Activated CD4-positive, alpha-beta memory T cell treated with anti-CD3 and anti-CD28 coated beads, Interleukin-2, amount 10 ng/mL, durations not matched to agents 7 days and 5 days (primary cell): ENCODE data around the gene CNTNAP3. TPM values are rescaled to one million over a fixed set of nuclear protein-coding genes. Genes with fewer than 3 reads are reported as not detected.
"Not testable (repeated sequence)": the region's sequence is repeated elsewhere in the genome, so short reads cannot be mapped to it uniquely, and the experiment has no call there.

Experiments used
- CTCF ChIA-PET: fragments of 350-600 bp; sonication (Branson Sonifier 250); formaldehyde crosslinking; loops from one replicate; lab custom pipeline; 2021; ENCODE audit warnings: antibody characterized with exemption, inconsistent platforms; lab: Charles Lee
- POLR2A ChIA-PET: fragments of 350-600 bp; sonication (Branson Sonifier 250); formaldehyde crosslinking; loops from one replicate; lab custom pipeline; 2021; ENCODE audit warnings: antibody characterized with exemption; lab: Charles Lee
- DNase-seq: peaks from one replicate; pipeline ENCODE4 v3.0.0-alpha.2; 2020
- H3K27ac Mint-ChIP-seq: one replicate; pipeline ENCODE4 v1.8.0; 2021; ENCODE audit warnings: mild to moderate bottlenecking, mixed read lengths
- H3K27me3 Mint-ChIP-seq: one replicate; pipeline ENCODE4 v1.8.0; 2021; ENCODE audit warnings: mixed read lengths
- H3K36me3 Mint-ChIP-seq: one replicate; pipeline ENCODE4 v1.8.0; 2021; ENCODE audit warnings: low read depth, mixed read lengths
- H3K4me1 Mint-ChIP-seq: one replicate; pipeline ENCODE4 v1.8.0; 2021; ENCODE audit warnings: mixed read lengths
- H3K4me3 Mint-ChIP-seq: one replicate; pipeline ENCODE4 v1.8.0; 2021; ENCODE audit warnings: mild to moderate bottlenecking, mixed read lengths
- H3K9me3 Mint-ChIP-seq: one replicate; pipeline ENCODE4 v1.8.0; 2021; ENCODE audit warnings: mixed read lengths
- total RNA-seq, 2 experiments: library from RNA; stranded (reverse); gene quantifications; one replicate each; pipeline ENCODE4 v1.2.3, GENCODE V29; 2021

Gene CNTNAP3
- not detected for total RNA-seq

GRCh38 chr9:39287980-39288379, at the start of gene CNTNAP3:
Gene CNTNAP3, minus strand, starts transcription at chr9:39288167. Its CDS starts 103 bp downstream, at chr9:39288064.
- H3K27me3 Mint-ChIP-seq, H3K36me3 Mint-ChIP-seq, H3K4me3 Mint-ChIP-seq, CTCF ChIA-PET, POLR2A ChIA-PET, H3K4me1 Mint-ChIP-seq, H3K27ac Mint-ChIP-seq, DNase-seq, H3K9me3 Mint-ChIP-seq: not testable (repeated sequence)

DNA sequence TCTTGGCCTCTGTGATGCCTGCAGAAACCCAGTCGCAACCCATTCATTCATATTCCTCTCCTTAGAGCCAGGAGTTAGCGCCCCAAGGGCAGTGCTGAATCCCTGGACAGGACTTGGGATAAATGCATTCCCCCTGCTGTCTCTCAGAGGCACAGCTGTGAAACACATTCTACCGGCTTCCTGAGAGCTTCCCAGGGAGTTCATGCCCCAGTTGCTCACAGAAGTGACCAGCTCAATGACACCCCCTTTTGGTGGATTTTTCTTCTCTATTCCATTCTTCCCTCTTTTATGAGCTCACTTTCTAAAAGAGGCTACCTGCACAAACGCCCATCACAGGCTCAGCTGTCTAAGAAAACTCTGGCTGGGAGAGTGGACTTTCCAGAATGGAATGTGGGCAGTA, 8.0 kb downstream of the CNTNAP3 start:
- CTCF ChIA-PET, POLR2A ChIA-PET, H3K9me3 Mint-ChIP-seq, H3K27ac Mint-ChIP-seq, H3K36me3 Mint-ChIP-seq, H3K4me1 Mint-ChIP-seq, H3K4me3 Mint-ChIP-seq, DNase-seq, H3K27me3 Mint-ChIP-seq: not testable (repeated sequence)

- H3K4me1 Mint-ChIP-seq, DNase-seq, H3K9me3 Mint-ChIP-seq, H3K4me3 Mint-ChIP-seq, H3K27ac Mint-ChIP-seq, H3K36me3 Mint-ChIP-seq, H3K27me3 Mint-ChIP-seq, POLR2A ChIA-PET, CTCF ChIA-PET: not testable (repeated sequence)
Observed at GRCh38 chr9:39242513-39242912, 45.5 kb downstream of the CNTNAP3 start.

DNA sequence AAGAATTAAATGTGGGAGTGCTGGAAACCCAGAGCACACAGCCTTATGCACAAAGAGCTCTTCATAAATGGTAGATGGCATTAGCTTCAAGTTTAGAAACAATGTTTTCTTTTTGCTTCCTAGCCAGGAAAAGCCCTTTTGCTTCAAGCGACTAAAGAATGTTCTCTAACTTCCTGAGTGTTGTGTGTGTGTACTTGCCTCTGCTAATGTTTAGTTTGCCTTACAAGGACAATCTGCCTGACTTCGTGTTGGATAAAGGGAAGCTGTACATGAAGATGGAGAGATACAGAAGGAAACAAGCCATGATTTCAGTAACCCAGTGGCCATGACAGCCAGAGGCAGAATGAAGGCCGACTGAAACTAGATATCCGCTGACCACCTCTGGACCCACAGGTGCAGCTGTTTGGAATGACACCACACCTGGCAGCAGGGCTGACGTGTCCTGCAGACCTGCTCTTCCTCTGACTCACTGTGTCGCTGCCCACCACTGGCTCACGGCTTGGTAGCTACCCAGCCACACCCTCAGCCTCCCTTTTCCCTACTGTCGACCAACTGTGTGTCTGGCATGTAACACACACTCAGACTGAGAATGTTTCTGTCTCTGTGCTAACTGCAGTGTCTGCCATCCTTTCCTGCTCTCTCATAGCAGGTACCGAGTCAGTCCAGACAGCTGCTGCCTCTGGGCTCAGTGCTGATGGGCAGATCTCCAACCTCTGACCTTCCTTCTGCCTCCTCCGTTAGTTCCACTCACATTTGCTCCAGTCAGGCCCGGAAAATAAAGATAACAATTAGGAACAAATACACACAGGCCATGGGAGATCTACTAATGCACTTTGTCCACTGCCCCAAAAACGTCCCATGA, 55.6 kb downstream of the CNTNAP3 start:
- H3K27ac Mint-ChIP-seq, H3K9me3 Mint-ChIP-seq, H3K4me1 Mint-ChIP-seq, H3K27me3 Mint-ChIP-seq, POLR2A ChIA-PET, H3K4me3 Mint-ChIP-seq, CTCF ChIA-PET, H3K36me3 Mint-ChIP-seq, DNase-seq: not testable (repeated sequence)

DNA sequence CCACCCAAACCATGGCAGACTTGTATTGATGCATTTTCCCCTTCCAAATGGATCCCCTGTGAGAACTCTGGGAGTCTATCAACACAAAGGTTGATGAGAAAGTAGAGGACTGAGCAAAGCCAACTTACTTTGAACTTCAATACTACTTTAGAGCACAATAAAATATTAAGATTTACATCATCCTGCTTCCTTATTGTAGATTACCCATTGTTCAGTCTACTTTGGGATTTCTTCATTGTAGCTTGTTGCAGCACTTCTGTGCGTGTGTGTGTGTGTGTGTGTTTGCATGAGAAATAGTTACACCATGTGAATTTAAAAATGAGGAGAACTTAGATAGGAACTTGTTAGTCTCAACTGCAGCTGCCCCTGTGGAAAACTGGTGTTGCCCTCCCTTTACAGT, 72.0 kb downstream of the CNTNAP3 start:
- POLR2A ChIA-PET, H3K36me3 Mint-ChIP-seq, CTCF ChIA-PET, H3K9me3 Mint-ChIP-seq, H3K27ac Mint-ChIP-seq, H3K4me3 Mint-ChIP-seq, H3K4me1 Mint-ChIP-seq, DNase-seq, H3K27me3 Mint-ChIP-seq: not testable (repeated sequence)

GRCh38 chr9:39209773-39210172, 78.2 kb downstream of the CNTNAP3 start:
- POLR2A ChIA-PET, H3K27me3 Mint-ChIP-seq, H3K4me3 Mint-ChIP-seq, H3K36me3 Mint-ChIP-seq, H3K27ac Mint-ChIP-seq, DNase-seq, H3K9me3 Mint-ChIP-seq, H3K4me1 Mint-ChIP-seq, CTCF ChIA-PET: not testable (repeated sequence)

GRCh38 chr9:39206643-39207042, 81.3 kb downstream of the CNTNAP3 start:
- CTCF ChIA-PET, H3K4me1 Mint-ChIP-seq, H3K9me3 Mint-ChIP-seq, DNase-seq, H3K27ac Mint-ChIP-seq, H3K4me3 Mint-ChIP-seq, POLR2A ChIA-PET, H3K36me3 Mint-ChIP-seq, H3K27me3 Mint-ChIP-seq: not testable (repeated sequence)

DNA sequence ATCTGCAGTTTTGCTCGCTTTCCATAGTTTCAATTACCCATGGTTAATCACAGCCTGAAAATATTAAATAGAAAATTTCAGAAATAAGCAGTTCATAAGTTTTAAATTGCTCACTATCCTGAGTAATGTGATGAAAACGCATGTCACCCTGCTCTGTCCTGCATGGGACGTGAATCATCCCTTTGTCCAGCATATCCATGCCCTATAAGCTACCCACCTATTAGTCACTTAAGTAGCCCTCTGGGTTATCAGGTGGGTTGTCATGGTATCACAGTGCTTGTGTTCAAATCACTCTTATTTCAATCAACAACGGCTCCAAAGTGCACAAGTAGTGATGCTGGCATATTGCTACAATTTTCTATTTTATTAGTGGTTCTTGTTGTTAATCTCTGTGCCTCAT, 82.1 kb downstream of the CNTNAP3 start:
- H3K27me3 Mint-ChIP-seq = not testable (repeated sequence)

GRCh38 chr9:39200412-39200811, 87.6 kb downstream of the CNTNAP3 start:
- H3K27me3 Mint-ChIP-seq, H3K4me3 Mint-ChIP-seq, DNase-seq, H3K27ac Mint-ChIP-seq, H3K4me1 Mint-ChIP-seq, H3K36me3 Mint-ChIP-seq, CTCF ChIA-PET, H3K9me3 Mint-ChIP-seq, POLR2A ChIA-PET: not testable (repeated sequence)

More for the DNA sequence above, 82.1 kb downstream of the CNTNAP3 start:
- CTCF ChIA-PET, H3K4me3 Mint-ChIP-seq, DNase-seq, H3K9me3 Mint-ChIP-seq, H3K27ac Mint-ChIP-seq, H3K4me1 Mint-ChIP-seq, H3K36me3 Mint-ChIP-seq, POLR2A ChIA-PET: not testable (repeated sequence)

DNA sequence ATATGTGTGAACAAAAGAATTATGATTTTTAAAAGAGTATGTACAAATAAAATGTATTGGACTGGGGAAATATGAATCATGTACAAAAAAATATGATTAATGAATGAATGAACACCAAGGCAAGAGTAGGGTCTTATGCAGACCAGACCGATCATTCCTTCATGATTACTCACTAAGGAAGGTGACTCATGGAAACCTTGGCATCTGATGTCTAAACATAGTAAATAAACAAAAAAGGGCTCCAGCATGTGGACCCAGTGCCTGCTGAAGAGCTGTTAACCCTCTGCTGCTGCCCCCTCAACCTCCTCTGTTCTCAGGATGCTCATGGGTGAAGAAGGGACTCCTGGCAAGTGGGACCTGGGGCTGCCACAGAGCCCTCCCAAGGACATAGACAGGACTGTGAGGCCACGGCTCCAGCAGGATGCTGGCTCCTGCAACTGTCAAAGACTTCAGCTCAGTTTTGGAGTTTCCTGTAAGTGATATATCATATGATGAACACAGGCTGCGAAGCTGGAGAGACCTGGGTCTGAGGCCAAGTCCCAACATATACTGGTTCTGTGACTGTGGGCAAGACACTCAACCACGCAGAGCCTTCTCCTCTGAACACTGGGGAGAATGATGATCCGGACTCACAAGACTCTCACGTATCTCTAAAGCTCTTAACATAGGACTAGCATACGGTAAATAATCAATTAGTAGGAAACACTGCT, 89.8 kb downstream of the CNTNAP3 start:
- H3K9me3 Mint-ChIP-seq, DNase-seq, H3K27ac Mint-ChIP-seq, CTCF ChIA-PET, H3K36me3 Mint-ChIP-seq, H3K4me1 Mint-ChIP-seq, H3K4me3 Mint-ChIP-seq, POLR2A ChIA-PET, H3K27me3 Mint-ChIP-seq: not testable (repeated sequence)

GRCh38 chr9:39171370-39171769, 116.6 kb downstream of the CNTNAP3 start:
- H3K36me3 Mint-ChIP-seq, POLR2A ChIA-PET, H3K27me3 Mint-ChIP-seq, H3K9me3 Mint-ChIP-seq, H3K27ac Mint-ChIP-seq, DNase-seq, CTCF ChIA-PET, H3K4me1 Mint-ChIP-seq, H3K4me3 Mint-ChIP-seq: not testable (repeated sequence)

- H3K9me3 Mint-ChIP-seq, POLR2A ChIA-PET, H3K27ac Mint-ChIP-seq, H3K27me3 Mint-ChIP-seq, H3K4me1 Mint-ChIP-seq, H3K4me3 Mint-ChIP-seq, H3K36me3 Mint-ChIP-seq, DNase-seq, CTCF ChIA-PET: not testable (repeated sequence)
Observed at GRCh38 chr9:39157714-39158113, 130.3 kb downstream of the CNTNAP3 start.

DNA sequence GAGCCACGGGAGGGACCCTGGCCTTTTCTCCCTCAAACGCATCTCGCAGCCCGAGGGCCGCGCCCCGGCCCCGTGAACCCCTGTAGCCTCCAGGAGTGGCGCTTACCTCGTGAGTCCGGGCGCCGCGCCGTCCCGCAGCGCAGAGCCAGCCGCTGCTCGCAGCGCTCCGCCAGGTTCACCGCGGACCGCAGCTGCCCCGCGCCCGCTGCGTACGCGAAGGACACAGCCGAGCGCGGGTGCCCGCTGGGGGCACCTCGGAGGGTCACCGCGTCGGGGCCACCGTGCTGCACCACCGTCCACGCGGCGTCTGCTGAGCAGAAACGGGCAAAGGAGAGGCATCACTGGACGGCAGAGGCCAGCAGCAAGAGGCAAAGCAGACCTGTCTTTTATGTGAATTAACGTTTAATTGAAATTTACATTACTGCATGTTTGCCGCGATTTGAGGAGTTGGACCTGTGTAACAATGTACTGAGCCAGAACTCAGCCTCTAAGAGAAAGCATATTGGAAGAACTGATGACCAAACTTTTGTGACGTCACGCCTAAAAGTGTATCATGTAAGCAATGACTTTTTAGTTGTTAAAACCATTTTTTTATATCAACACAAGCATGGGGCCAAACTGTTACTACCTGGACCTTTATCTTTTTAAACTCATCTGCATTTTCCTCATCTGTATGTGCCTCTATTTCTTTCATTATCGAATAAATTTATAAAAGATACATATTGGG, 155.0 kb downstream of the CNTNAP3 start:
- DNase-seq, H3K27ac Mint-ChIP-seq, H3K27me3 Mint-ChIP-seq, H3K36me3 Mint-ChIP-seq, H3K4me3 Mint-ChIP-seq, POLR2A ChIA-PET, CTCF ChIA-PET, H3K9me3 Mint-ChIP-seq, H3K4me1 Mint-ChIP-seq: not testable (repeated sequence)
